Duodenal mucosa (tissue), 2 donors: ENCODE measurements around the gene ZNF746.

Experiments
- H3K27ac ChIP-seq: one replicate; pipeline ENCODE4 v1.7.0; 2013; ENCODE audit warnings: low read depth, low read length
- H3K27me3 ChIP-seq, 2 donors: one replicate each; pipeline ENCODE4 v1.7.0; 2013; ENCODE audit warnings: low read length in 2 of 2, control low read depth in 1 of 2; ENCODE audit not compliant: insufficient read depth in 2 of 2, control insufficient read depth in 1 of 2
- H3K36me3 ChIP-seq, 2 donors: one replicate each; pipeline ENCODE4 v1.7.0; 2013; ENCODE audit warnings: low read length in 2 of 2, control low read depth in 1 of 2; ENCODE audit not compliant: insufficient read depth in 2 of 2, control insufficient read depth in 1 of 2
- H3K4me1 ChIP-seq, 2 donors: one replicate each; pipeline ENCODE4 v1.7.0; 2013; ENCODE audit warnings: low read length in 2 of 2, control low read depth in 1 of 2; ENCODE audit not compliant: insufficient read depth in 2 of 2, control insufficient read depth in 1 of 2
- H3K4me3 ChIP-seq, 2 donors: one replicate each; pipeline ENCODE4 v1.7.0; 2013; ENCODE audit warnings: low read length in 2 of 2, low read depth in 1 of 2
- H3K9ac ChIP-seq, 2 donors: one replicate each; pipeline ENCODE4 v1.7.0; 2013; ENCODE audit warnings: low read length in 2 of 2, low read depth in 1 of 2
- H3K9me3 ChIP-seq, 2 donors: one replicate each; pipeline ENCODE4 v1.7.0; 2013; ENCODE audit warnings: low read length in 2 of 2, control low read depth in 1 of 2; ENCODE audit not compliant: control insufficient read depth in 1 of 2

ZNF746 gene

GRCh38 chr7:149497467-149498261 lies at the start of gene ZNF746:
Gene ZNF746, minus strand, starts transcription at chr7:149497809. Its CDS starts 273 bp downstream, at chr7:149497536.
- peaks cover 9 to 11% of the 10 kb centered on the region in 2 donors for H3K4me1 ChIP-seq
- H3K9me3 ChIP-seq, result no peaks in the 10 kb centered on the region
- H3K36me3 ChIP-seq, result peaks cover 9 to 16% of the 10 kb centered on the region in 2 donors
- peak within 1 kb of the TSS; percentile 74 to 77 for H3K9ac ChIP-seq
- H3K4me3 ChIP-seq, result peak within 1 kb of the TSS; percentile 77 to 85
- H3K27ac ChIP-seq, result peak within 1 kb of the TSS; percentile 56
- no peaks in the 10 kb centered on the region for H3K27me3 ChIP-seq

- no peak overlapping the region for H3K27ac ChIP-seq
- no peaks in the 10 kb centered on the region for H3K4me1 ChIP-seq
- no peak overlapping the region for H3K9ac ChIP-seq
- H3K36me3 ChIP-seq, result peaks cover 51 to 63% of the 10 kb centered on the region in 2 donors
- H3K4me3 ChIP-seq, result no peak overlapping the region
- H3K9me3 ChIP-seq, result peaks cover 0 to 2% of the 10 kb centered on the region in 2 donors
- H3K27me3 ChIP-seq, result no peaks in the 10 kb centered on the region
Observed at GRCh38 chr7:149547126-149547525, 49.5 kb upstream of the ZNF746 start.

GRCh38 chr7:149546331-149546730 lies 48.7 kb upstream of the ZNF746 start:
- Histone ChIP-seq H3K36me3 (peaks cover 47 to 57% of the 10 kb centered on the region in 2 donors), H3K4me1 (no peaks in the 10 kb centered on the region), H3K27me3 (no peaks in the 10 kb centered on the region), H3K4me3 (no peak overlapping the region), H3K9ac (no peak overlapping the region), H3K9me3 (peaks cover 0 to 2% of the 10 kb centered on the region in 2 donors), H3K27ac (no peak overlapping the region)

GRCh38 chr7:149544028-149544427 lies 46.4 kb upstream of the ZNF746 start:
- H3K36me3 ChIP-seq, result peaks cover 25 to 34% of the 10 kb centered on the region in 2 donors
- H3K4me1 ChIP-seq, result no peaks in the 10 kb centered on the region
- H3K27ac ChIP-seq, result no peak overlapping the region
- H3K9ac ChIP-seq, result no peak overlapping the region
- no peaks in the 10 kb centered on the region for H3K27me3 ChIP-seq
- peaks cover 0 to 6% of the 10 kb centered on the region in 2 donors for H3K9me3 ChIP-seq
- H3K4me3 ChIP-seq, result no peak overlapping the region

GRCh38 chr7:149532654-149533053 lies 35.0 kb upstream of the ZNF746 start:
- Histone ChIP-seq H3K9me3 (peaks cover 36 to 60% of the 10 kb centered on the region in 2 donors), H3K36me3 (no peaks in the 10 kb centered on the region), H3K4me1 (no peaks in the 10 kb centered on the region), H3K9ac (no peak overlapping the region), H3K27ac (no peak overlapping the region), H3K27me3 (no peaks in the 10 kb centered on the region), H3K4me3 (no peak overlapping the region)

GRCh38 chr7:149529136-149529718 lies 31.6 kb upstream of the ZNF746 start:
- no peaks in the 10 kb centered on the region for H3K27me3 ChIP-seq
- H3K9me3 ChIP-seq, result peaks cover 32 to 63% of the 10 kb centered on the region in 2 donors
- no peak overlapping the region for H3K27ac ChIP-seq
- H3K9ac ChIP-seq, result no peak overlapping the region
- H3K4me1 ChIP-seq, result no peaks in the 10 kb centered on the region
- no peaks in the 10 kb centered on the region for H3K36me3 ChIP-seq
- peak overlapping the region; percentile 2 to 12 for H3K4me3 ChIP-seq

GRCh38 chr7:149527414-149527813 lies 29.8 kb upstream of the ZNF746 start:
- Histone ChIP-seq H3K9me3 (peaks cover 32 to 46% of the 10 kb centered on the region in 2 donors), H3K9ac (no peak overlapping the region)

GRCh38 chr7:149525280-149525679 lies 27.7 kb upstream of the ZNF746 start:
- Histone ChIP-seq H3K4me3 (no peak overlapping the region), H3K4me1 (no peaks in the 10 kb centered on the region), H3K36me3 (no peaks in the 10 kb centered on the region), H3K27ac (no peak overlapping the region), H3K9me3 (peaks cover 27 to 30% of the 10 kb centered on the region in 2 donors), H3K9ac (no peak overlapping the region), H3K27me3 (no peaks in the 10 kb centered on the region)

More at GRCh38 chr7:149527414-149527813, 29.8 kb upstream of the ZNF746 start:
- no peaks in the 10 kb centered on the region for H3K36me3 ChIP-seq
- H3K4me3 ChIP-seq, result no peak overlapping the region
- H3K4me1 ChIP-seq, result no peaks in the 10 kb centered on the region
- no peak overlapping the region for H3K27ac ChIP-seq
- no peaks in the 10 kb centered on the region for H3K27me3 ChIP-seq

GRCh38 chr7:149524394-149524793 lies 26.8 kb upstream of the ZNF746 start:
- no peaks in the 10 kb centered on the region for H3K4me1 ChIP-seq
- H3K9me3 ChIP-seq, result peaks cover 19 to 22% of the 10 kb centered on the region in 2 donors
- H3K4me3 ChIP-seq, result no peak overlapping the region
- H3K27ac ChIP-seq, result no peak overlapping the region
- no peak overlapping the region for H3K9ac ChIP-seq
- H3K36me3 ChIP-seq, result no peaks in the 10 kb centered on the region
- H3K27me3 ChIP-seq, result no peaks in the 10 kb centered on the region

GRCh38 chr7:149510248-149510647 lies 12.6 kb upstream of the ZNF746 start:
- Histone ChIP-seq H3K4me3 (no peak overlapping the region), H3K27me3 (no peaks in the 10 kb centered on the region), H3K9me3 (peaks cover 9 to 19% of the 10 kb centered on the region in 2 donors), H3K4me1 (no peaks in the 10 kb centered on the region), H3K36me3 (no peaks in the 10 kb centered on the region), H3K27ac (no peak overlapping the region), H3K9ac (no peak overlapping the region)
